Midbrain (tissue), 1 donor: ENCODE results near the gene TNIK.

Experiments used
- DNase-seq: peaks from one replicate; lab custom pipeline; 2025; lab: John Stamatoyannopoulos, UW

TNIK gene

DNA sequence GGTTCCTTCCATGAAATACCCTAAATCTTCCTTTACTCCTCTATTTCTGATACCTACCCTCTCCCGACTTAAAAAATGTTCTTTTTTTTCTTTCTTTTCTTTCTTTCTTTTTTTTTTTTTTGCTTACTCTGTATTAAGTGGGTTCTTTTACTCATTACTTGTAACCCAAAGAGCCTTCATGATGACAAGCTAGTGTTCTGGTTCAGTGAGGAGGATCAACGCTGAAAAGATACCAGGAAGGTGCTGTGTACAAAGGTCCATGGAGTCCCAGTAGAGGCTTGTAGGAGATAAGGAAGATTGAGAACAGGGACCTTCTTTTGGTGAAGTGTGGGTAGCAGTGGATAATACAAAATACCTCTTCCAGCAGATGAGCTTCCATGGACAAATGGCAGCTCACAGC lies 369.9 kb downstream of the TNIK start:
- DNase-seq, result no peak

DNA sequence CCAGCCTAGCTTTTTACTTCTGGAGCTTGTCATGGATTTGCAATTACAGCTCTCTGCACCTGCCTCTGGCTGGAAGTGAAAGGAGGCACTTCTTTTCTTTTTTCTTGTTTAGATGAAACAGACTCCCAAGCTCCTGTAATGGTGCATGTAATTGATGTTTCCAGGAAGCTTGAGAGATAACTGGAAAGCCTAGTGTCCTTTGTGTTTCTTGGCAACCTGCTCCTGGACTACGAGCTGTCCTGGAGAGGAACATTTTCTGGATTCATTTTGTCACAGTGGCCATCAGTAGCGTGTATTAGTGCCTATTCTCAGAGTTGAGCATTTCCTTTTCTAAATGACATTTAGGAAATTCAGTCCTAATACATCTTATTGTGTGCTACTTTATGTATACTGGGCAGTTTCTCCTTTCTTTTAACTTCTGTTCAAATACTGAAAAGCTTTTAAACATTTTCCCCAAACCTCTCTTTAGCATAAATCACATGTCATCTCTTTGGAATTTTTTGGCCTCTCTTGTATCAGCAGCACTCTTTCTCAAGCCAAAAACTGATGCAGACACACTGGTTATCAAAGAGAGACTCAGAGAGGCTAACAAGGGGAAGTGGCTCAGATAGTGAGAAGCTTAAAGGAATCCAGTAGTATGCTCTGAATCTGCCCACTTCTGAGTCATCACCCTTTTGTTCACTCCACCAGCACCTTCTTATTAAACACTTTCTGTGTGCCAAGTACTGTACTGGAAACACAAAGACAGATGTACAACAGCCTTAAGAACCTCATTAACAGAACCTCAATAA lies 371.0 kb downstream of the TNIK start:
- DNase-seq, result no peak

DNA sequence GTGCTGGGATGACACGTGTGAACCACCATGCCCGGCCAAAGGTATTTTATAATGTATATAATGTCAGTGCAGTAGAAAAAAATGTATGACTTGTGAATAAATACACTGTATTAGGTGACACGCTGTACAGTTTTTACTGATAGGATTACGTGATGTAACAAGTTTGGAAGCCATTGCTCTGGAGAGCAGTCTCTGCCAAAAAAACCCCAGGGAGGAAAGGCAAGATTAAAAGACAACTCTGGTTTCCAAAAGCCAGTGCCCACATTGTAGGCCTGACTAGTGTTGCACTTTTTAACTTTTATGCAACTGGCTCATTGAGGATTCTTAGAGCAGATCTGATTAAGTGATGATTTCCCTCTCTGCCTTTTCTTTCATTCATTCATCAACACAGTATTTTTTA lies 371.7 kb downstream of the TNIK start:
- no peak for DNase-seq

DNA sequence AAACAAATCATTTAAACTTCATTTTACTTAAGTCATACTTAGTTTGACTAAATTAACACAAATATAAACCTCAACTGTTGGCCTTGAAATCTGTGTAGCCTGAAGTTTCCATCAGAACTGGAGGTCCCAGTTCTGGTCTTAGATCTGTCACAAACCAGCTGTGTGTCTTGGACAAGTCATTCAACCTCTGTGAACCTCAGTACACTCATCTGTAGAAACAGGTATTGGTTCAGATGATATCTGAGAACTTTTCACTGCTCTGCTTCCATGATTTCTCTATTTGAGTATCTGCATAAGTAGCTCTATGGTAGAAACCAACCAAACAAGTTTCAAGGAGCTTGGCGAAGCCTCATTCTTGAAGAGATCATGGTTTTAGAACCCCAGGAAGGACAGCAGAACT lies 373.3 kb downstream of the TNIK start:
- DNase-seq, result no peak

DNA sequence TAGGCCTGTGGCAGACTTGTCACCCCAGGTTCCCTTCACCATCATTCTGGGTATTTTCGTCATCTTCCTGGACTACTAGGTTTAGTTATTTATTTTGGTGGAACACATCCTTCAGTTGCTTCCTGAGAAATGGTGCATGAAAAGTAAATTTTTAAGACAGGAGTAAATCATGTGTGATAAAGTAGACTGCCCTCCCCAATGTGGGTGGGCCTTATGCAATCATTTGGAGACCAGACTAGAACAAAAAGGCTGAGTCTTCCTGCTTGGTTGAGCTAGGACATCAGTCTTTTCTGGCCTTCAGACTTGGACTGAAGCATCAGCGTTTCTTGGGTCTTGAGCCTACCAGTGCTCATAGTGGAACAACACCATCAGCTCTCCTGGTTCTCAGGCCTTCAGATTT lies 382.9 kb downstream of the TNIK start:
- DNase-seq, result no peak

DNA sequence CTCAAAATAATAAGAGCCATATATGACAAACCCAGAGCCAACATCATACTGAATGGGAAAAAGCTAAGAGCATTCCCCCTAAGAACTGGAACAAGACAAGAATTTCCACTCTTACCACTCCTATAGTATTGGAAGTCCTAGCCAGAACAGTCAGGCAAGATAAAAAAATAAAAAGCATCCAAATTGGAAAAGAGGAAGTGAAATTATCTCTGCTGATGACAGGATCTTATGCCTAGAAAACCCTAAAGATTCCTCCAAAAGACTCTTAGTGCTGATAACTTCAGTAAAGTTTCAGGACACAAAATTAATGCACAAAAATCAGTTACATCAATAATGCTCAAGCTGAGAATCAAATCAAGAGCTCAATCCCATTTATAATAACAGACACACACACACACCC lies 387.8 kb downstream of the TNIK start:
- DNase-seq, result no peak

DNA sequence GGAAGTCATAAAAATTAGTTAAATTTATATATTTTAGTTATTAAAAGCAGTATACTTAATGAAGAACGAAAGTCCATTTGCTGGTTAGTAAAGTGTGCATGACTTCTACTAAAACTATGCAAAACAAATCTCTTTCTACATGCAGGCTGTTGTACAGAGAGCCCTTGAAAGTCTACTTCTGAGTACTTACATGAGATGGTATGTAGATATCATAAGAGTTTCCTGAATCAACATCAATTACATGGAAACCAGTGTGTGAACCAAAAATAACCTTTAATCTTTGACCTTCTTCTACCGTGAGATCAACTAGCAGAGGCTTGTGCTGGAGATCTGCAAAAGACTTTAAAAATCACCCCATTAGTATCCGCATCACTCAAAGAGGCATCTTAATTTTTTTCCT lies 391.5 kb downstream of the TNIK start:
- DNase-seq, result no peak

DNA sequence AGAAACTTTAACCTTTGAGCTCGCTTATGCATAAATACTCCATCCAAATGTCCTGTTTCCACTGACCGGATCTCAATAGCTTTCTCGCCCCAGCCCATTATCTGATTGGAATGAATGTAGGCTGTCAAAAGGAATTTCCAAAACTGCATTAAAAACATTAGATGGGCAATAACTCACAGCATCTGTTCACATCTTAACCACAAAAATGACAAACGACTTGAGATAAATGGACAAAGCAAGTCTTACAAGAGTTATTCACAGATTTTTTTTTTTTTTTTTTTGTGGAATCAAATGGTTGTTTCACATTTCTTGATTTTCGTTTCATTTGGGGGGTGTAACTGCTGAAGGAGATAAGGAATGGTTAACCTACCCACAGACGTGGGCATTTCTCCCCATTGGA lies 394.0 kb downstream of the TNIK start:
- DNase-seq, result no peak

DNA sequence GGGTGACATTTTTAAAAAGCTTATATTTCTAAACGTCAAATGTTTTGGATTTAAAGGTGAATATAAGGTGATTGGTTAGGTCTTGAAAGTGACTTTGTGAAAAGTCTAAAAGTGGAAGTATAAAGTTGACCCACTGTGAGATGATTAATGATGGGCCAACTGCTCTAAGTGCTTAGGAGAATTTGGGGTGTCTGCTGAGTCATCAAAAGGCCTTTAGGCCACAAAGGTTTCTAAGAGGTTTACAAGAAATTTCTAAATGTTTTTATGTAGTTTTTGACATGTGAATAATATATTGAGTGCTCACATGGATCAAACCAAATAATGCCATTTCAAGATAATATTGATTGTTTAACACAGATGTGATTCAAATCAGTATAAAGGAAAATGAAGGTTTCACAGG lies 394.5 kb downstream of the TNIK start:
- DNase-seq, result no peak

DNA sequence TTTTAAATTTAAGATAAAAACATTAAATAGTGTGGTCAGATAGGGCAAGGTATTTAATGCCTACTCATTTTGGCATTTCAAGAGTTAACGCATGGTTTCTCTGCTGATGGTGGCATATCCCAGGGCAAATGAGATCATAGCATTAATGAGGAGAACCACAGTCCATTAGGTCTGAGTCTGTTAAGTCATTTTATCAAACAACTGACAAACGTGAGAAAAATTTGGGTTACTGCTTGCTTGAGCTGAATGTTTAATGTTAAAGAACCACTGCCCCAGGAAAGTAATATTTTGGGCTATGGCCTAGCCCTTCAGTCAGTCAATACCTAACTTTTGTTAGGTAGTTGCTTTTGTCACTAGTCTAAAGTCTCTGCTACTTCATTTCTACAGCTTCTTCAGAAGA lies 395.7 kb downstream of the TNIK start:
- DNase-seq, result no peak

DNA sequence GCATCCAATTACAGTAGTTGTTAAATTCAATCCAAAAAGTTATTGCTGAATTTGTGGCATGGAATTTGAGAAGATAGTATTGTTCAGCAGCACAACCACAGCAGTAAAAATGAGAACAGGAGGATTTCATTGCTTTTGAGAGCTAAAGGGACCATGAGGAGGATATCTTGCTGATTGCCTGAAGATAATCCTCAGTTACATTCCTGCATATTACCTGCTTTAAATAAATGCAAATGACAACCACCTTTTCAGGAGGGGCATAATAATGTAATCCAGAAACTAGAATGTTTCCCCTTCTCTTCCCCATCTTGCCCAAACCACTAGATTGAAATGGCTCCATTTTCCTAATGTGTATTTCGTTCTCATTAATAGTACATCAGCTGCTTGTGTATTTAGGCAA lies 398.5 kb downstream of the TNIK start:
- DNase-seq, result no peak

DNA sequence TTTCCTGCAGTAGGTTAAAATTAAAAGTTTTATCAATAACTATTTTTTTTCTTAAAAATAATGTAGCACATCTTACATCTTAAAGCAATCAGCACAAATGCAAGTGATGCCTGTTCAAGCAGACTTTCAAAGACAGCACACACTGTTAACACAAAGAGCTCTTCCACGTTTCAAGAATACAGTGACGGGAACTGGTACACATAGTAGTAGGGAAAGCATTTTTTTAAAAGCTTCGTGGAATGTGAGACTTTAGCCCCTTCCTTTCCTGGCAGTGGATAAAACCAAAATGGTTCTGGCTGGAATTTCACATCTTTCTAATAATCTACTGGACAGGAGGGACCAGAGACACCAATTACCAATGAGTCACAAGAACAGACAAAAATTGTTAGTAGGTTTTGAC lies 400.2 kb downstream of the TNIK start:
- no peak for DNase-seq

DNA sequence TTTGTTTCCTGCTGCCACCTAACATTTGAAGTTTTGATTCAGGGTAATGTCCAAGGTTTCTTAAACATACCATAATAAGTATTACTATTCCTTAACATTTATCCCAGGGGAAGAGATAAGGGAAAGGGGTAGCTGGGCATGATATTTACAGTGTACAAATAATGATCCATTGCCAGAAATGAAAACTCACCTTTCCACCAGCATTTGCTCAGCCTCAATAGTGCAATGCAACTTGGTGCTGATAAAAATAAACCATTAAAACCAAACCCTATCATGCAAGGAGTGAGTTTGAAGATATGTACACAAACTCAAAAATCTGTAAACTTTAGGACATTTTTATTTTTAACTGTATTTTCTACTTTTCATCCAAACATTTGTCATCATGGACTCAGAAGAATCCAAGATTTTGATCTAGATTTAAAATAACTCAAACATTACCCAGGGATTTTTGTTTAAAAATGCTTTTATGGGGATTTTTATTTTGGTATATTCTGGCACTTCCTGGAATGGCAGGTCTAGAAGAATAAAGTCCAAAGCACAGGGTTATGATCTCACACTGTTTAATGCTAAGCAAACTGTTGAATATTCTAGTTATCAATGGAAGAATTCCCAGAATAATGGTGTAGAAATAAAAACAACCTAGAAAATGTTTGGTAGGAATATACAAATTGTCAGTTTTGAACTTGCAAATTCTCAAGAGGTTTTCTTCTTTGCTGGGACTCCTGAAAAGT lies 401.2 kb downstream of the TNIK start:
- no peak for DNase-seq

DNA sequence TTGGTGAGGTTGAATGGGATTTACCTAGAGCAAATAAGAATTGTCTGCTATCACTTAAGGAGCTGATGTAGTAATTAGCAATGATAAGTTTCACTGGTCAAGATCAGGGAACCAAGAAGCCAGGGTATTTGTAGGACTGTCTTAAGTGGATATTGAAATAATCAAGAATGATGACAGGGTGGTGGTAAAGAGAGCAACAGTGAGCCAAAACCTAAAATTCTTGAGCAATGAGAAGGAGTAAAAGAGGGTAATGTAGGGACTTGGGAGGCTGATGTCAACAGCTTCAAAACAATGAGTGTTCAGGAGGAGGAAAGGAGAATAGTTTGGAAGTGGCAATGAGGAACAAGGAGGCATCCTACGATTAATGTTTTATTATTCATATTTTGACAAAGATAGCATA lies 402.1 kb downstream of the TNIK start:
- DNase-seq, result no peak

DNA sequence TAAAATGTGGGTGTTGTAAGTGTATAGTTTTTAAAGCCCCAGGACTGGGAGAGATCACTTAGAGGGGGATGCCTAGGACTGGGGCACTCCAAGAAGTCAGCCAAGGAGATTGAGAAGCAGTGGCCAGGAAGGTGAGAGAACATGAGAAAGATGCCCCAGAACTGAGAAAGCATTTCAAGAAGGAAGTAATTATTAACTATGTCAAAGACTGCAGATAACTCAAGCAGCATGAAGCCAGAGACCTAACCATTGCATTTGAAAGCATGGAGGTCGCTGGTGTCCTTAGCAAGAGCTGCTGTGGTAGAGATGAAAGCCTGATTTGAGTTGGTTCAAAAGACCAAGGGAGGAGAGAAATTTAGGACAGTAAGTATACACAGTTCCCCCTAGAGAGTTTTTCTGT lies 403.1 kb downstream of the TNIK start:
- DNase-seq, result no peak

DNA sequence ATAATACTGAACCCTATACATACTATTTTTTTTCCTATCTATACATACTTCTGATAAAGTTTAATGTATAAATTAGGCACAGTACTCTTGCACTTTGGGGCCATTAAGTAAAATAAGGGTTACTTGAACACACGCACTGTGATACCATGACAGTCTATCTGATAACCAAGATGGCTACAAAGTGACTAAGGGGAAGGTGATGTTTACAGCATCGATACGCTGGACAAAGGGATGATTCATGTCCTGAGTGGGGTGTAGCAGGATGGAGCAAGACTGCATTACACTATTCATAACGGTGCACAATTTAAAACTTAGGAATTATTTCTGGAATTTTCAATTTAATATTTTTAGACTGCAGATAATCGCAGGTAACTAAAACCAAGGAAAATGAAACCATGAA lies 403.7 kb downstream of the TNIK start:
- no peak for DNase-seq

DNA sequence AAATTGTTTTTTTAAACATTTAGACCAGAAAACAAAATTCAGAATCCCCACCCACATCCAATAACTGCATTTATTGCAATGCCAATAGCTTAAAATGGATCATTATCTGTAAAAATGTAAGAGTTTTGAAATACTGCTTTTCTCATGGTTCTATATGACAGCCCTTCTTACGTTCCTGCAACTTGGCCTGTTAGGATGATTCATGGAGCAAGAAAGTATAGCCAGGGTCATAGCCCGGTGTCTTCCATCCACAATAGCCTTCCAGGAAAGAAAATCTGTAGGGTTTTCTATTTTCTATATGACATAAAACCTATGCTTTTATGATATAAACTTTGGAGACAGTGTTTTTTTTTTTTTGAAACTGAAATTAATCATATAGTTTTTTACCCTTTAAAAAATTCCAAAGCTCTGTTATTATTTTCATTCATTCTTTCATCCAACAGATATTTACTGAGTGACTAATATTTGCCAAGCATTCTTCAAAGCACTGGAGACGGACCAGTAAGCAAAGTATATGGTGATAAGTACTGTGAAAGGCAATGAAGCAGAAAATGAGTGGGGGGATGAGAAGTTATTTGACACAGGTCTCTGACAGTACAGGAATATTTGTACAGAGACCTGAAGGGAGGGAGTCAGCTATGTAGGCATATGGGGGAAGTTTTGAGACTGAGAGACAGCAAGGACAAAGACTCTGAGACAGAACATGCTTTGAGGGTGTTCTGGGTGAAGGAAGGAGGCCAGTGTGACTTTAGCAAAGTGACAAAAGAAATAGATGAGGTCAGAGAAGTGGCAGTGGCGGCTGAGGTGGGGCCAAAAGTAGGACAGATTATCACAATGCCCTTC lies 404.6 kb downstream of the TNIK start:
- DNase-seq, result no peak

DNA sequence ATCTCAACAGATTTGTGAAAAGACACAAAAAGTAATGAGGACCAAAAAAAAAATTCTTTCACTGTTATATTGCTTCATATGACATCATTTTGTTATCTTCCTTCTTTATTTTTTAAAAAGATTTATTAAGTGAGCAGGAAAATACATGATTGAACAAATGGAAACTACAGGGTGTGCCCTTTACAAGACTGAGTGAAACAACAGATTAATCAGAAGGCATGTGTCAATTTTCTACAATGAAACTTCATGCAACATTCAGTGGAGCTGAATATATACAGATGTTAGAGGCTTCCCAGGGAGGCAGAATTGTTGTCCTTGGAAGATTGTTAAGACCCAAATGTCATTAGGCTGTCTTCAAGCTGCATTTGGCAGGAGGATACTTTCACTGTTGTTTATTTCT lies 405.3 kb downstream of the TNIK start:
- no peak for DNase-seq

DNA sequence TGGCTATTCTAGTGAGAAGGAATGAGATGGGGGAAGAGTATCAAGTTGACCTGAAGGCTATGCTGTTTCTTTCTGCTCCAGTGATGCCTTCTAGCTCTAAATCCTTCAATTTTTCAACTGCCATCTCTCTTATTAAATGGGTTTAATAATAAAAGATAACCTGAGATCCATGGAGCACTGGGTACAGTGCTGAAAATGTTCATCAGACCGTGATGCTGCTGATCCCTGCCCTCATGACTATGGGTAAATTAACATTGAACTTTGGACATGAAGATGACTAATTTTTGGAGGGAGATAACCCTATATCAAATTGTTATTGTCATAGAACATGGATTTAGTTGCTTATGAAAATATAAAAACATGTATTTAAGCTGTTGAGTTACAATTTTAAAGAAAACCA lies 406.0 kb downstream of the TNIK start:
- no peak for DNase-seq

DNA sequence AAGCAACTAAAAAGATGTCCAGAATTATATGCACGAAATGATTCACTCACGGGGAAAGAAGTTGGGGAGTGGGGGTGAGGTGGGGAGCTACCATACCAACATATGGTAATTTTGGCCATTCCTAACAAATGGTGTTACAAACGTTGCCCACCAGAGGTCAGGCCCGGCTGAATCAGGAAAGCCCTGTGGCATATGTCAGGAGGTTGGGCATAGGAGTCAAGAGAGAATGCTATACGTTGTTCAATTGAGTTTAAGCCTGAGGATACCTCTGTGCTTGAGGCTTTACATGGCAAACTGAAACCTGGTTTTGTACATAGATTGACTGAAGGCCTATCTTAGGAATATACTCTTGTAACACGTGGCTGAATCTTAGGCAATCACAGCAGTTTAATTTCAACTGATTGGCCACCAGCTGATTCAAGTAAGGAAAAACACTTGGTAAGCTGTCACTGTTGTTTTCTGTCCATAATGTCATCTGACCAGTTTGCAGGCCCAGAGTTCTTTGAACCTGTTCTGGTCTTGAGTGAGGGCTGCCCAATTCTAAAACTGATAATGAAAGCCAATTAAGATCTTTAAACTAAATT lies 410.3 kb downstream of the TNIK start:
- peak; percentile 63 for DNase-seq

DNA sequence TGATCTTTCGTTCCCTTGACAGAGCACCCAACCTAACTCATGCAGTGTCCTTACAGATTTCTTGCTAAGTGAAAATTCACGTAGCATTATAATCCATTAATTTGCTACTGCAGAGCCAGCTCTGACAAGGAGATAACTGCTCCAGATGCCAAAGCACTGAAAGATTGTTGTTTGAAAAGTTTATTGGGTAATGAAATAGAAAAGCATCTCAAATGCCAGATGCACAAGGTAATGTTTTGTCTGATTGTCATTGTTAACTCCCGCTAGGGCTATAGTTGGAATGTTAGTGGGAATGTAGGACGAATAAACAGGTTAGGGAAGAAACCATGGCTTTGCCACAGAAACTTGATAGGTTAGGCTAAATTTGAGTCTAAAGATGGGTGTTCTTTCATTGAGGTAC lies 413.4 kb downstream of the TNIK start:
- no peak for DNase-seq
